ENCODE data around the gene LMTK2. TPM values are rescaled to one million over a fixed set of nuclear protein-coding genes. Genes with fewer than 3 reads are reported as not detected.

Gene LMTK2
- total RNA-seq, 1 donor from 2014 or later, result 8.4 TPM

- Histone ChIP-seq H3K4me3 (ENCODE audit: low read length in 3 of 3) (no peak overlapping the region), H3K4me1 (ENCODE audit: control insufficient read depth in 3 of 3, insufficient read depth in 3 of 3, low read length in 3 of 3) (peaks cover 0 to 10% (median 0%) of the 10 kb centered on the region in 3 donors), H3K36me3 (ENCODE audit: control insufficient read depth in 3 of 3, insufficient read depth in 3 of 3, low read length in 3 of 3) (peaks cover 0 to 6% (median 0%) of the 10 kb centered on the region in 3 donors), H3K27ac (ENCODE audit: low read depth, low read length) (no peak overlapping the region), H3K27me3 (ENCODE audit: control insufficient read depth in 3 of 3, insufficient read depth in 3 of 3, low read length in 3 of 3) (no peaks in the 10 kb centered on the region), H3K9me3 (ENCODE audit: control insufficient read depth in 3 of 3, low read length in 3 of 3) (no peaks in the 10 kb centered on the region), H3K9ac (ENCODE audit: low read depth in 1 of 3, low read length in 3 of 3) (no peak overlapping the region)
Observed at GRCh38 chr7:98185101-98185500, 78.4 kb downstream of the LMTK2 start.

GRCh38 chr7:98186452-98187137 lies 79.9 kb downstream of the LMTK2 start:
- Histone ChIP-seq H3K9me3 (ENCODE audit: control insufficient read depth in 3 of 3, low read length in 3 of 3) (no peaks in the 10 kb centered on the region), H3K4me1 (ENCODE audit: control insufficient read depth in 3 of 3, insufficient read depth in 3 of 3, low read length in 3 of 3) (peaks cover 0 to 10% (median 0%) of the 10 kb centered on the region in 3 donors), H3K36me3 (ENCODE audit: control insufficient read depth in 3 of 3, insufficient read depth in 3 of 3, low read length in 3 of 3) (peaks cover 6 to 10% (median 7%) of the 10 kb centered on the region in 3 donors), H3K9ac (ENCODE audit: low read depth in 1 of 3, low read length in 3 of 3) (no peak overlapping the region), H3K4me3 (ENCODE audit: low read length in 3 of 3) (no peak overlapping the region), H3K27me3 (ENCODE audit: control insufficient read depth in 3 of 3, insufficient read depth in 3 of 3, low read length in 3 of 3) (no peaks in the 10 kb centered on the region), H3K27ac (ENCODE audit: low read depth, low read length) (peak overlapping the region; percentile 48)

GRCh38 chr7:98187138-98187502 lies 80.5 kb downstream of the LMTK2 start:
- Histone ChIP-seq H3K9ac (ENCODE audit: low read depth in 1 of 3, low read length in 3 of 3) (no peak overlapping the region), H3K27me3 (ENCODE audit: control insufficient read depth in 3 of 3, insufficient read depth in 3 of 3, low read length in 3 of 3) (no peaks in the 10 kb centered on the region), H3K4me3 (ENCODE audit: low read length in 3 of 3) (no peak overlapping the region), H3K9me3 (ENCODE audit: control insufficient read depth in 3 of 3, low read length in 3 of 3) (no peaks in the 10 kb centered on the region), H3K36me3 (ENCODE audit: control insufficient read depth in 3 of 3, insufficient read depth in 3 of 3, low read length in 3 of 3) (peaks cover 11 to 13% (median 12%) of the 10 kb centered on the region in 3 donors), H3K4me1 (ENCODE audit: control insufficient read depth in 3 of 3, insufficient read depth in 3 of 3, low read length in 3 of 3) (peaks cover 0 to 10% (median 0%) of the 10 kb centered on the region in 3 donors), H3K27ac (ENCODE audit: low read depth, low read length) (peak overlapping the region; percentile 48)

- Histone ChIP-seq H3K4me3 (ENCODE audit: low read length in 3 of 3) (no peak overlapping the region), H3K27me3 (ENCODE audit: control insufficient read depth in 3 of 3, insufficient read depth in 3 of 3, low read length in 3 of 3) (no peaks in the 10 kb centered on the region), H3K4me1 (ENCODE audit: control insufficient read depth in 3 of 3, insufficient read depth in 3 of 3, low read length in 3 of 3) (peaks cover 0 to 10% (median 0%) of the 10 kb centered on the region in 3 donors), H3K9ac (ENCODE audit: low read depth in 1 of 3, low read length in 3 of 3) (no peak overlapping the region), H3K27ac (ENCODE audit: low read depth, low read length) (no peak overlapping the region), H3K36me3 (ENCODE audit: control insufficient read depth in 3 of 3, insufficient read depth in 3 of 3, low read length in 3 of 3) (peaks cover 28 to 36% (median 34%) of the 10 kb centered on the region in 3 donors), H3K9me3 (ENCODE audit: control insufficient read depth in 3 of 3, low read length in 3 of 3) (no peaks in the 10 kb centered on the region)
Observed at GRCh38 chr7:98189559-98189958, 82.9 kb downstream of the LMTK2 start.

- H3K9me3 ChIP-seq (ENCODE audit: control insufficient read depth in 3 of 3, low read length in 3 of 3), result no peaks in the 10 kb centered on the region
- no peaks in the 10 kb centered on the region for H3K27me3 ChIP-seq (ENCODE audit: control insufficient read depth in 3 of 3, insufficient read depth in 3 of 3, low read length in 3 of 3)
- peaks cover 35 to 53% (median 47%) of the 10 kb centered on the region in 3 donors for H3K36me3 ChIP-seq (ENCODE audit: control insufficient read depth in 3 of 3, insufficient read depth in 3 of 3, low read length in 3 of 3)
- no peak overlapping the region for H3K4me3 ChIP-seq (ENCODE audit: low read length in 3 of 3)
- peaks cover 0 to 2% (median 0%) of the 10 kb centered on the region in 3 donors for H3K4me1 ChIP-seq (ENCODE audit: control insufficient read depth in 3 of 3, insufficient read depth in 3 of 3, low read length in 3 of 3)
- H3K9ac ChIP-seq (ENCODE audit: low read depth in 1 of 3, low read length in 3 of 3), result no peak overlapping the region
- no peak overlapping the region for H3K27ac ChIP-seq (ENCODE audit: low read depth, low read length)
Observed at GRCh38 chr7:98191668-98192431, 85.2 kb downstream of the LMTK2 start.

- Histone ChIP-seq H3K4me3 (ENCODE audit: low read length in 3 of 3) (no peak overlapping the region), H3K9ac (ENCODE audit: low read depth in 1 of 3, low read length in 3 of 3) (no peak overlapping the region), H3K4me1 (ENCODE audit: control insufficient read depth in 3 of 3, insufficient read depth in 3 of 3, low read length in 3 of 3) (no peaks in the 10 kb centered on the region), H3K27ac (ENCODE audit: low read depth, low read length) (no peak overlapping the region), H3K9me3 (ENCODE audit: control insufficient read depth in 3 of 3, low read length in 3 of 3) (no peaks in the 10 kb centered on the region), H3K36me3 (ENCODE audit: control insufficient read depth in 3 of 3, insufficient read depth in 3 of 3, low read length in 3 of 3) (peaks cover 38 to 54% (median 49%) of the 10 kb centered on the region in 3 donors), H3K27me3 (ENCODE audit: control insufficient read depth in 3 of 3, insufficient read depth in 3 of 3, low read length in 3 of 3) (no peaks in the 10 kb centered on the region)
Observed at GRCh38 chr7:98192781-98193457, 86.3 kb downstream of the LMTK2 start.

- Histone ChIP-seq H3K9me3 (ENCODE audit: control insufficient read depth in 3 of 3, low read length in 3 of 3) (no peaks in the 10 kb centered on the region), H3K4me3 (ENCODE audit: low read length in 3 of 3) (no peak overlapping the region), H3K4me1 (ENCODE audit: control insufficient read depth in 3 of 3, insufficient read depth in 3 of 3, low read length in 3 of 3) (no peaks in the 10 kb centered on the region), H3K36me3 (ENCODE audit: control insufficient read depth in 3 of 3, insufficient read depth in 3 of 3, low read length in 3 of 3) (peaks cover 38 to 54% (median 49%) of the 10 kb centered on the region in 3 donors), H3K27ac (ENCODE audit: low read depth, low read length) (no peak overlapping the region), H3K9ac (ENCODE audit: low read depth in 1 of 3, low read length in 3 of 3) (no peak overlapping the region), H3K27me3 (ENCODE audit: control insufficient read depth in 3 of 3, insufficient read depth in 3 of 3, low read length in 3 of 3) (no peaks in the 10 kb centered on the region)
Observed at GRCh38 chr7:98193474-98194180, 87.0 kb downstream of the LMTK2 start.

GRCh38 chr7:98194186-98194585 lies 87.5 kb downstream of the LMTK2 start:
- no peaks in the 10 kb centered on the region for H3K27me3 ChIP-seq (ENCODE audit: control insufficient read depth in 3 of 3, insufficient read depth in 3 of 3, low read length in 3 of 3)
- H3K4me3 ChIP-seq (ENCODE audit: low read length in 3 of 3), result no peak overlapping the region
- no peaks in the 10 kb centered on the region for H3K9me3 ChIP-seq (ENCODE audit: control insufficient read depth in 3 of 3, low read length in 3 of 3)
- H3K4me1 ChIP-seq (ENCODE audit: control insufficient read depth in 3 of 3, insufficient read depth in 3 of 3, low read length in 3 of 3), result no peaks in the 10 kb centered on the region
- H3K9ac ChIP-seq (ENCODE audit: low read depth in 1 of 3, low read length in 3 of 3), result no peak overlapping the region
- no peak overlapping the region for H3K27ac ChIP-seq (ENCODE audit: low read depth, low read length)
- peaks cover 38 to 54% (median 47%) of the 10 kb centered on the region in 3 donors for H3K36me3 ChIP-seq (ENCODE audit: control insufficient read depth in 3 of 3, insufficient read depth in 3 of 3, low read length in 3 of 3)

- H3K36me3 ChIP-seq (ENCODE audit: control insufficient read depth in 3 of 3, insufficient read depth in 3 of 3, low read length in 3 of 3), result peaks cover 38 to 54% (median 44%) of the 10 kb centered on the region in 3 donors
Observed at GRCh38 chr7:98194672-98195457, 88.2 kb downstream of the LMTK2 start.

More at GRCh38 chr7:98194672-98195457, 88.2 kb downstream of the LMTK2 start:
- no peaks in the 10 kb centered on the region for H3K4me1 ChIP-seq (ENCODE audit: control insufficient read depth in 3 of 3, insufficient read depth in 3 of 3, low read length in 3 of 3)
- no peaks in the 10 kb centered on the region for H3K27me3 ChIP-seq (ENCODE audit: control insufficient read depth in 3 of 3, insufficient read depth in 3 of 3, low read length in 3 of 3)
- H3K27ac ChIP-seq (ENCODE audit: low read depth, low read length), result no peak overlapping the region
- no peak overlapping the region for H3K4me3 ChIP-seq (ENCODE audit: low read length in 3 of 3)
- H3K9me3 ChIP-seq (ENCODE audit: control insufficient read depth in 3 of 3, low read length in 3 of 3), result no peaks in the 10 kb centered on the region
- H3K9ac ChIP-seq (ENCODE audit: low read depth in 1 of 3, low read length in 3 of 3), result no peak overlapping the region
